Upper lobe of left lung (tissue), 4 donors: ENCODE results near the gene SLC25A11.

ENCODE experiments used
- CTCF ChIP-seq, 6 experiments: fragments of 450-650 bp in 4 of 6; fragments of 200-600 bp in 2 of 6; sonication (generic) in 2 of 6; IDR thresholded peaks; one replicate each; pipeline ENCODE4 v1.5.1; 2016 to 2019; ENCODE audit warnings: antibody characterized with exemption in 6 of 6
- POLR2AphosphoS5 ChIP-seq, 2 donors: sonication (generic); formaldehyde crosslinking; IDR thresholded peaks; one replicate each; pipeline ENCODE4 v1.5.1; 2017; ENCODE audit warnings: antibody characterized with exemption in 2 of 2

GRCh38 chr17:4969047-4969550 is 29.3 kb upstream of the SLC25A11 start:
- TF ChIP-seq CTCF (IDR thresholded peaks at IDR 0.05) (no peak), POLR2AphosphoS5 (IDR thresholded peaks at IDR 0.05) (no peak)
